NCI-H2171 treated with DMSO at 0.1 percent for 48 hours (cell line): Measurements from ENCODE around the gene KCTD5.
"Not testable (repeated sequence)": the region's sequence is repeated elsewhere in the genome, so short reads cannot be mapped to it uniquely, and the experiment has no call there.

Experiments used
- DNase-seq: peaks from one replicate; lab custom pipeline; 2025; lab: John Stamatoyannopoulos, UW

KCTD5 gene

DNA sequence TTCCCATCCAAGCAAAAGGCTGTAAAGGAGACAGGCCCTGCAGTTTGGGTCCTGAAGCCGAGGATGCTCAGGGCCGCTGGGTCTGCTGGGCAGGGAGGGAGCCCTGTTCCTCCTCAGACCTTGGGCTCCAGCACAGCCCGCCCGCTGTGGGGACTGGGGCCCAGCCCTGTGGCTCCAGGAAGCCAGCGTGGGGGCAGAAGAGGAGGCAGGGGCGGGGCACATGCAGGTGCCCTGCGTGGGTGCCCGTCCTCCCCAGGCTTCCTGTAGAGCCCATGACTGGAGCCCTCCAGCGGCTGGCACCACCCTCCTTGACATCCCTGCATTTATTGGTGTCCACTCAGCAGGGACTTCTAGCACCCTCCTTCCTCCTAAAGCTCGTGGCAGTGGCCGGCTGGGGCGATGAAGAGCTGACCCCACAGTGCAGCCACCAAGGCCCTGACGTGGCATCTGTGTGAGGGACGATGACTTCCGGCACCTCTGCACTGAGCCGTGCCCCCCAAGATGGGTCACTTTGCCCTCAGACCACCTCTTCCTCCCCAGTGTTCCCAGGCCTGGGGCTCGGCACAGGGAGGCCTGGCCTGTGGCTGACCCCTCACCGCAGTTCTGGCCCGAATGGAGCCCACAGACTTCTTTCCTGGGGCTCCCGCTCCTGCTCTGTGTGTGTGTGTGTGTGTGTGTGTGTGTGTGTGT, 27.8 kb downstream of the KCTD5 start:
- no peak for DNase-seq

GRCh38 chr16:2710711-2711231, 28.4 kb downstream of the KCTD5 start:
- peak; percentile 71 for DNase-seq

- no peak for DNase-seq
These were observed 29.2 kb downstream of the KCTD5 start for GRCh38 chr16:2711370-2712062.

DNA sequence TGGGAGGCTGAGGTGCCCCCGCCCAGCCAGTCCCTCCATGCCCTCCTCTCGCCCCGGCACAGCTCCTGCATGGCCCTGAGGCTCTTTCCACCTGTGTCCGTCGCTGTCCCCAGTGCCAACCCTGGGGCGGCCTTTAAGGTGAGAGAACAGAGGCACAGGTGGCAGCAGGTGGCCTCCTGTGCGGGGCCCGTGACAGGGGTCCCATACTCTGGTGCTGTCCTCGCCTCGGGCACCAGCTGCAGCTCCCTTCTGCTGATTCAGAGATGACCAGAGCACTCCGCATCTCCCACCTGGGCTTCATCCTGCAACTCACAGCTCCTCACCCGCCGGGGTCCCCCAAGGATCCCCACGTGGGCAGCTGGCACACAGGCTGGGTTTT, 29.7 kb downstream of the KCTD5 start:
- DNase-seq = no peak

DNA sequence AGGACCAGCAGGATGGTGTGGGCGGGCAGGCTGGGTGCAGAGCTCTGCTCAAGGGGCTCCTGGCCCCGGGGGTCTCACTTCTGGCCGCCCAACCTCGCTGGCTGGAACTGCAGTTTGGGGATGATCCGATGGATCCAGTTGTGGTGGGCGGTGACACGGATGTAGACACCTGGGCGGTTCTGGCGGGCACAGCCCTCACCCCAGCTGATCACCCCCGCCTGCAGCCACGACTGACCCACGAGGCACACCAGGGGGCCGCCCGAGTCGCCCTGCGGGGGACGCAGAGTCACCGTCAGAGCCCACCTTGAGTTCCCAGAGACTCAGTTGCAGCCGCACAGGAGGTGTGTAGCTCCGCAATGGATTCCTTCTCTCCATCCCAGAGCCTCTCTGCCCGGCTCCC, 30.2 kb downstream of the KCTD5 start:
- DNase-seq = no peak

DNA sequence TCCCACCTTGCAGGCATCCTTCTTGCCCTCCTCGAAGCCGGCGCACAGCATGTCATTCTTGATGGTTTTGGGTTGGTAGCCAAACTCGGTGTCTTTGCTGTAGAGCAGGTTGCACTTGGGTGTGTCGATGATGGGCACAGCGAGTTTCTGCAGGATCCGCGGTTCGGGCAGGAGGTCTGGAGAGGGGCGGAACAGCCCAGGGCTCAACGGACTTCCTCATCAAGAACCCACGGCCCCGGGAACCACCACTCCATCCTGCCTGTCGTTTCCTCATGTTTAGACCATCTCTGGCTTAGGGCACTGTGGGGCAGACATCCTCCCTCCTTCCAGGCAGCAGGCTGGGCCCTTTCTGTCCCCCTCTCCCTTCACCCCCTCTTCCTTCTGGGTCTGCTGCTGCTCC, 31.2 kb downstream of the KCTD5 start:
- DNase-seq = no peak

GRCh38 chr16:2713985-2714774, 31.9 kb downstream of the KCTD5 start:
- peak; percentile 64 for DNase-seq

GRCh38 chr16:2715064-2715463, 32.7 kb downstream of the KCTD5 start:
- no peak for DNase-seq

- DNase-seq = no peak
These were observed 33.2 kb downstream of the KCTD5 start for GRCh38 chr16:2715519-2715918.

GRCh38 chr16:2715966-2716885, 33.9 kb downstream of the KCTD5 start:
- DNase-seq = no peak

DNA sequence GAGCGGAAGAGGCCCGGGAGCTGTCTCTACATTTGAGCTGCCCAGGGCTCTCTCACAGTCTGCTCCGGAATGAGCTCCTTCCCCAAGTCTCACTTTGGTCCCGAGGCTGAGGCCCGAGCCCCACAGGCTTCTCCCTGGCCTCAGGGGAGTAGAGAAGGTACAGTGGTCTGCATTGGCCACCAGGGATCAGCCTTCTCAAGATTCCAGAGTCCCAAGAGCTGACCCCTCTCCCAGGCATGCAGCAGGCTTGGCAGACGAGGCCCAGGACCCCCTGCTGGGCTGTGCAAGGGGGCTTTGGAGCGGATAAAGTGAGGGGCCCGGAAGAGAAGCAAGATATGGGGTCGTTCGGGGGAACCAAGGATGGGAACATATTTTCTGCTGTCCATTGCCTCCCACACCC, 34.6 kb downstream of the KCTD5 start:
- no peak for DNase-seq

GRCh38 chr16:2717383-2718263, 35.3 kb downstream of the KCTD5 start:
- DNase-seq = no peak

DNA sequence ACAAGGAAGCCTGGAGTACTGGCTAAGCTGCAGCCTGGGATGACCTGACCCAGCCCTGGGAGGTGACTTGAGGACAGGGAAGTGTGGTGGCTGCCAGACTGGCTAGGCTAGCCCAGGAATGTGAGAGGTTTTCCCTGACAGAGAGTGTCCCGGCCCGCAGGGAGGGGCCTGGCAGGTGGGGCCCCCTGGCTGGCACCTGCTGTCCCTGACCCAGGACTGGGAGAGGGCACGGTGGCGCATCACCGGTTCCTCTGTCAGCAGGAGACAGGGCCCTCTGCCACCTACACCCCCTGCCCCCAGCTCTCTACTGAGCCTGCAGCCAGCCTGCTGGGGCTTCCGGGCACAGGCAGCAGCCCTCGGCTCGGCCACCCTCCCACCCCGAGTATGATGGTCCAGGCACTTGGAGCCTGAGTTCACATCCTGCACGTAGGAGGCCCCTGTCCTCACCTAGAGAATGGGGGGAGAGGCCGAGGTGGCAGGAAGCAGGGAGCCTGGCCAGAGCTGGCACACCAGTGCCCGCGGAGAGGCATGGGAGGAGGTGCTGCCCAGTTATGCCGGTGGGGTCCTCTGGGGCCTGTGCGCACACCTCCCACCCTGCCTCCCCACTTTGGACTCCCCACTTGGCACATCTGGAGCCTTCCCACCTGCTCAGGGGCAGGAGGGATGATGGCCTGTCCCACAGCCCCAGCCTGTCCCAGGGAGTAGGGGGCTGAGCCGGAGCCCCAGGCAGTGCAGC, 37.2 kb downstream of the KCTD5 start:
- DNase-seq = no peak

GRCh38 chr16:2720064-2720457, 37.7 kb downstream of the KCTD5 start, which contains the start of gene PRSS27:
PRSS27 (minus strand) TSS chr16:2720224; CDS start chr16:2720160, 64 bp downstream.
- DNase-seq = no peak

- DNase-seq = peak; percentile 89
These were observed 38.7 kb downstream of the KCTD5 start for GRCh38 chr16:2720719-2721633.

DNA sequence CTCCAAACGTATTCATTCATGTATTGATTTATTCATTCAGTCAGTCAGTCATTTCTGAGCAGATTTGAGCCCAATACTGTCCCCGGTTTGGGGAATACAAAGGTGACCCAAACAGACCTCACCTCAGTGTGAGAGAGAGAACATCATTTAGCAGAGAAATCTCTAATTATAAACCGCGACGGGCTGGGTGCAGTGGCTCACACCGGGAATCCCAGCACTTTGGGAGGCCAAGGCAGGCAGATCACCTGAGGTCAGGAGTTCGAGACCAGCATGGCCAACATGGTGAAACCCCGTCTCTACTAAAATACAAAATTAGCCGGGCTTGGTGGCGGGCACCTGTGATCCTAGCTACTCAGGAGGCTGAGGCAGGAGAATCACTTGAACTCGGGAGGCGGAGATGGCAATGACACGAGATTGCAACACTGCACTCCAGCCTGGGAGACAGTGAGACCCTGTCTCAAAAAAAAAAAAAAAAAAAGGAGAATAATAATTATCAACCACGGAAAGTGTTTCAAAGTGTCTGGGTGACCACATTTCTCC, 39.4 kb downstream of the KCTD5 start:
- not testable (repeated sequence) for DNase-seq

DNA sequence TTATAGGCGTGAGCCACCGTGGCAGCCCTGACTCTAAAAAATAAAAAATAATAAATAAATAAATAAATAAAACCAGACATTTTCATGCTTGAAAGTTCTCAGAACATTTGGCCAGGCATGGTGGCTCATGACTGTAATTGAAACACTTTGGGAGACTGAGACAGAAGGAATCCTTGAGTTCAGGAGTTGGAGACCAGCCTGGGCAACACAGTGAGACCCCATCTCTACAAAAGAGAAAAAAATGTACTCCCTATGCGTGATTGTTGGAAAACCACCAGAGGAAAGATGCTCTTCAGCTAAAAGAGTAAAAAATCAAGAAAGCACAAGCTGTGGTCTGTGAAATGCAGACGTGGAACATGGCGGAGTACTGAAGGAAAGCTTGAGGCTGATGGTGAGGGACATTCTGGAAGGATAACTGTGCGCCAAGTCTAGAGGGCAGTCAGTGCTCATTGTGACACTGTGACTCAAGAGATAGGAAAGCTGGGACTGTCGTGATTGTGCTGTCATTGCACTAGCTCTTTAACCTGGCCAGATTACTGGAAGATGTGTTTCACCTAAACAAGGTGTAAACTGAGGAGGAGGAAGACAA, 41.9 kb downstream of the KCTD5 start:
- DNase-seq = no peak

GRCh38 chr16:2724816-2725348, 42.6 kb downstream of the KCTD5 start:
- no peak for DNase-seq
